Endothelial cell (in vitro differentiated cells): Measurements from ENCODE around the gene HNRNPK. TPM values are rescaled to one million over a fixed set of nuclear protein-coding genes. Genes with fewer than 3 reads are reported as not detected.

Experiments
- DNase-seq: peaks from one replicate; pipeline ENCODE4 v3.0.0; 2021; ENCODE audit warnings: low spot score
- H3K27ac Mint-ChIP-seq: one replicate; pipeline ENCODE4 v1.8.0; 2021; ENCODE audit warnings: mixed read lengths, inconsistent platforms; ENCODE audit not compliant: unreplicated experiment
- H3K27me3 Mint-ChIP-seq: one replicate; pipeline ENCODE4 v1.8.0; 2021; ENCODE audit warnings: mild to moderate bottlenecking, moderate library complexity, mixed read lengths, inconsistent platforms; ENCODE audit not compliant: unreplicated experiment
- H3K36me3 Mint-ChIP-seq: one replicate; pipeline ENCODE4 v1.8.0; 2021; ENCODE audit warnings: mild to moderate bottlenecking, low read depth, mixed read lengths, inconsistent platforms; ENCODE audit not compliant: unreplicated experiment
- H3K4me1 Mint-ChIP-seq: one replicate; pipeline ENCODE4 v1.8.0; 2021; ENCODE audit warnings: mild to moderate bottlenecking, mixed read lengths, inconsistent platforms; ENCODE audit not compliant: unreplicated experiment
- H3K4me3 Mint-ChIP-seq: one replicate; pipeline ENCODE4 v1.8.0; 2021; ENCODE audit warnings: mild to moderate bottlenecking, mixed read lengths, inconsistent platforms; ENCODE audit not compliant: unreplicated experiment
- H3K9me3 Mint-ChIP-seq: one replicate; pipeline ENCODE4 v1.8.0; 2021; ENCODE audit warnings: mixed read lengths, inconsistent platforms; ENCODE audit not compliant: unreplicated experiment
- CTCF ChIP-seq: fragments of 200-600 bp; sonication (generic); IDR thresholded peaks from one replicate; pipeline ENCODE4 v1.5.0; 2021; ENCODE audit warnings: antibody characterized with exemption; ENCODE audit not compliant: unreplicated experiment
- total RNA-seq: library from RNA; stranded (reverse); fragmentation: NEBNext Ultra II Directional; extraction: Animal tissue kit (Norgen Biotek cat#: 25700); gene quantifications from one replicate; pipeline ENCODE4 v1.2.1, GENCODE V29; 2021; ENCODE audit not compliant: unreplicated experiment

Gene HNRNPK
- total RNA-seq, 1 donor from 2014 or later, result 614 TPM

- Mint-ChIP-seq H3K36me3 (peaks cover 41% of the 10 kb centered on the region), H3K4me3 (peak overlapping the region; percentile 97), H3K27ac (peak overlapping the region; percentile 93), H3K4me1 (peaks cover 42% of the 10 kb centered on the region), H3K9me3 (no peaks in the 10 kb centered on the region), H3K27me3 (peaks cover 26% of the 10 kb centered on the region)
- no peak for TF ChIP-seq CTCF
- peak; percentile 85 for DNase-seq
Observed at GRCh38 chr9:83978992-83979811, 813 bp downstream of the HNRNPK start.

GRCh38 chr9:83977196-83977595 is 2.8 kb downstream of the HNRNPK start:
- no peak overlapping the region for H3K27ac Mint-ChIP-seq

GRCh38 chr9:83976372-83976771 is 3.6 kb downstream of the HNRNPK start:
- H3K27ac Mint-ChIP-seq, result no peak overlapping the region
- peaks cover 55% of the 10 kb centered on the region for H3K36me3 Mint-ChIP-seq
- no peaks in the 10 kb centered on the region for H3K9me3 Mint-ChIP-seq
- peaks cover 22% of the 10 kb centered on the region for H3K27me3 Mint-ChIP-seq
- no peak for TF ChIP-seq CTCF
- peak overlapping the region; percentile 17 for H3K4me3 Mint-ChIP-seq
- peaks cover 30% of the 10 kb centered on the region for H3K4me1 Mint-ChIP-seq
- no peak for DNase-seq

More at GRCh38 chr9:83977196-83977595, 2.8 kb downstream of the HNRNPK start:
- no peak for DNase-seq
- Mint-ChIP-seq H3K36me3 (peaks cover 50% of the 10 kb centered on the region), H3K9me3 (no peaks in the 10 kb centered on the region), H3K4me3 (peak overlapping the region; percentile 97), H3K4me1 (peaks cover 34% of the 10 kb centered on the region), H3K27me3 (peaks cover 26% of the 10 kb centered on the region)
- TF ChIP-seq CTCF, result no peak

GRCh38 chr9:83975300-83975699 is 4.7 kb downstream of the HNRNPK start:
- no peak for DNase-seq
- H3K4me1 Mint-ChIP-seq, result peaks cover 27% of the 10 kb centered on the region
- H3K27me3 Mint-ChIP-seq, result peaks cover 14% of the 10 kb centered on the region
- H3K9me3 Mint-ChIP-seq, result no peaks in the 10 kb centered on the region
- peaks cover 59% of the 10 kb centered on the region for H3K36me3 Mint-ChIP-seq
- no peak for TF ChIP-seq CTCF
- peak overlapping the region; percentile 2 for H3K27ac Mint-ChIP-seq
- peak overlapping the region; percentile 63 for H3K4me3 Mint-ChIP-seq

- DNase-seq, result no peak
- H3K27ac Mint-ChIP-seq, result no peak overlapping the region
- H3K9me3 Mint-ChIP-seq, result no peaks in the 10 kb centered on the region
- H3K27me3 Mint-ChIP-seq, result peaks cover 2% of the 10 kb centered on the region
- no peak for TF ChIP-seq CTCF
- peaks cover 67% of the 10 kb centered on the region for H3K36me3 Mint-ChIP-seq
- peaks cover 13% of the 10 kb centered on the region for H3K4me1 Mint-ChIP-seq
- H3K4me3 Mint-ChIP-seq, result no peak overlapping the region
Observed at GRCh38 chr9:83972286-83972685, 7.7 kb downstream of the HNRNPK start.
